ENCODE results near the gene CERK. TPM values are rescaled to one million over a fixed set of nuclear protein-coding genes. Genes with fewer than 3 reads are reported as not detected.

The CERK gene
- total and polyA plus RNA-seq, 2 of the 8 experiments (the other 6 are each of a cell fraction or from before 2014, with no cell fraction given), result 26.6 to 59.0 TPM

- no peak overlapping the region for H4K8ac ChIP-seq (ENCODE audit: extremely low read depth, insufficient read depth, low read length)
- no peaks in the 10 kb centered on the region for H3K9me3 ChIP-seq (ENCODE audit: insufficient read depth in 2 of 2, low read depth in 1 of 2, low read length in 1 of 2)
- no peak overlapping the region for H3K4me3 ChIP-seq (ENCODE audit: extremely low read depth in 1 of 4, insufficient read depth in 2 of 4, low read depth in 3 of 4, low read length in 4 of 4)
- no peaks in the 10 kb centered on the region for H3K27me3 ChIP-seq (replicated peaks in 1 of 4; ENCODE audit: control insufficient read depth in 3 of 4, extremely low read depth in 1 of 4, insufficient read depth in 3 of 4, low read length in 3 of 4)
- no peak overlapping the region for H2AFZ ChIP-seq (ENCODE audit: low read length)
- H3K4ac ChIP-seq (replicated peaks; ENCODE audit: insufficient read length, low read depth, low read length), result no peak overlapping the region
- DNase-seq (ENCODE audit: low read depth in 1 of 2, low spot score in 2 of 2) (no peak), FAIRE-seq (no peak)
- CTCF ChIA-PET (ENCODE audit: partially characterized antibody), result interaction anchor here (0.5 to 4.8 kb wide), 7 partner anchors 13 to 106 kb away, joined by 3 to 32 read pairs (median 3); no protein-coding TSS in a partner anchor
- H2BK12ac ChIP-seq (ENCODE audit: low read depth, low read length), result no peak overlapping the region
- H3K9ac ChIP-seq (replicated peaks in 1 of 4; ENCODE audit: extremely low read depth in 1 of 4, low read depth in 3 of 4, low read length in 3 of 4), result no peak overlapping the region
- WGBS, 2 experiments (ENCODE audit: extremely low coverage in 1 of 2, insufficient coverage in 1 of 2, insufficient read length in 1 of 2, insufficient replicate concordance in 2 of 2, low coverage in 1 of 2, low lambda C conversion rate in 2 of 2, missing lambda C conversion rate in 1 of 2), result 96% methylated on average over 4 of the region's 9 CpGs; no CpG with 5 or more reads in 1 of the 2 experiments
- no peaks in the 10 kb centered on the region for H3K79me2 ChIP-seq (ENCODE audit: control insufficient read depth in 1 of 2, insufficient read depth in 2 of 2, low read length in 2 of 2)
- POLR2A ChIA-PET (ENCODE audit: partially characterized antibody), result interaction anchor here (0.6 kb wide), 1 partner anchor 340 kb away, joined by 3 read pairs; no protein-coding TSS in a partner anchor
- H3K4me2 ChIP-seq (ENCODE audit: insufficient read depth in 1 of 2, low read depth in 2 of 2, low read length in 2 of 2), result no peak overlapping the region
- H4K91ac ChIP-seq (replicated peaks; ENCODE audit: insufficient read length, low read length), result no peak overlapping the region
- H3K14ac ChIP-seq (ENCODE audit: insufficient read length), result no peak overlapping the region
- no peak overlapping the region for H3K56ac ChIP-seq (replicated peaks; ENCODE audit: insufficient read length, low read depth, low read length)
- H4K5ac ChIP-seq (ENCODE audit: insufficient read length, low read depth, low read length), result no peak overlapping the region
- no peak overlapping the region for H2BK20ac ChIP-seq (ENCODE audit: low read length)
- no peaks in the 10 kb centered on the region for H3K79me1 ChIP-seq (ENCODE audit: low read depth, low read length)
- no peak overlapping the region for H3K18ac ChIP-seq (ENCODE audit: extremely low read depth, low read length)
- no peaks in the 10 kb centered on the region for H3K4me1 ChIP-seq (replicated peaks in 1 of 4; ENCODE audit: control insufficient read depth in 3 of 4, insufficient read depth in 4 of 4, low read length in 3 of 4)
- H2BK120ac ChIP-seq (replicated peaks; ENCODE audit: low read depth, low read length), result no peak overlapping the region
- H3K23me2 ChIP-seq (ENCODE audit: low read depth, low read length), result no peaks in the 10 kb centered on the region
- peaks cover 2 to 5% of the 10 kb centered on the region in 2 experiments for H4K20me1 ChIP-seq (replicated peaks in 1 of 2; ENCODE audit: control insufficient read depth in 1 of 2, insufficient read depth in 2 of 2, low read length in 2 of 2)
- H3K36me3 ChIP-seq (ENCODE audit: control insufficient read depth in 2 of 4, insufficient read depth in 4 of 4, low read length in 3 of 4), result no peaks in the 10 kb centered on the region
- no peak overlapping the region for H3K23ac ChIP-seq (ENCODE audit: insufficient read length)
- H2BK15ac ChIP-seq (ENCODE audit: low read length), result no peak overlapping the region
- H2AK5ac ChIP-seq (ENCODE audit: low read depth, low read length), result no peak overlapping the region
- H3K27ac ChIP-seq (ENCODE audit: low read depth, low read length), result no peak overlapping the region
- no peak overlapping the region for H2BK5ac ChIP-seq (ENCODE audit: low read depth, low read length)
- no peak for TF ChIP-seq BRCA1 (IDR thresholded peaks at IDR 0.05; ENCODE audit: low read depth, low read length)
- TF ChIP-seq GABPA (IDR thresholded peaks at IDR 0.05; ENCODE audit: borderline replicate concordance, insufficient read depth, low read length), result no peak
Observed at GRCh38 chr22:46669201-46669600, 68.9 kb downstream of the CERK start.

Data from H1 (cell line).